ENCODE results near the gene ACCSL. TPM values are rescaled to one million over a fixed set of nuclear protein-coding genes. Genes with fewer than 3 reads are reported as not detected.

The ACCSL gene
- polyA plus RNA-seq, 1 donor (not counting 4 experiments of a cell fraction or from before 2014, with no cell fraction given), result not detected

DNA sequence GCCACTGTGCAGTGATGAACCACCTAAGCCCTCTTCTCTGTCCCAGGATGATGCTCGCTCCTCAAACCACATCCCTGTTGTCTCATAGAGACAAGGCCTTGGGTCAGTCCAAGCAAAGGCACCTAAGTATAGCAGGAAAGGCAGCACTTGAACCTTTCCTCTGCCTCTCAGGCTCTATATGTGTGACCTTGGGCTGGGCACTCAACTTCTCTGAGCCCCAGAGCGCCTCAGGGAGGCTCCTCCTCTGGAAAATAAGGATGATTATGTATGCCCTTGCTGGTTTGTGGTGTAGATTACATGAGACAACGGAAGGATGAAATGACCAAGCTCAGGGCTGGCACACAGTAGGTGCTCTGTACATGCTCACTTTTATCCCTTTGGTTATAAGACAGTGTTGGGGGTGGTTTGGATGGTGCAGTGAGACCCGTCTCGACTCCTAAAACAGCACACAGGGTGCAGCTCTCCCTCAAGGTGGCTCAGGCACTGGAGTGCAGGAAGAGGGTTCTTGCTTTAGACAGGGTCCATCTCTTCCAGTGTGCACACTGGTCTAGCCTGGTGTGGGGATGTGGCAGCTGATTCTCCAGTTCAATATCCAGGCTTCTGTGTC is 40.2 kb upstream of the ACCSL start:
- Histone ChIP-seq H3K27me3 (ENCODE audit: control insufficient read depth, extremely low read depth, insufficient read depth, low read length) (peaks cover 10% of the 10 kb centered on the region), H3K9me1 (ENCODE audit: control insufficient read depth, extremely low read depth, insufficient read depth, low read length) (no peaks in the 10 kb centered on the region), H4K20me1 (ENCODE audit: control insufficient read depth, extremely low read depth, insufficient read depth, low read length) (no peaks in the 10 kb centered on the region), H3K9me3 (ENCODE audit: control insufficient read depth, low read depth, low read length) (no peaks in the 10 kb centered on the region), H3K4me3 (ENCODE audit: control insufficient read depth in 2 of 3, extremely low read depth in 1 of 3, insufficient read depth in 2 of 3, low read depth in 1 of 3, low read length in 3 of 3) (no peak overlapping the region), H3K27ac (ENCODE audit: control insufficient read depth, insufficient read depth, low read length) (no peak overlapping the region), H3K36me3 (ENCODE audit: control insufficient read depth in 2 of 2, extremely low read depth in 1 of 2, insufficient read depth in 2 of 2, low read length in 2 of 2) (no peaks in the 10 kb centered on the region), H3K4me2 (ENCODE audit: control insufficient read depth, extremely low read depth, insufficient read depth, low read depth, low read length) (no peak overlapping the region), H2AFZ (ENCODE audit: control insufficient read depth, low read length) (no peak overlapping the region), H3K79me2 (ENCODE audit: control insufficient read depth, insufficient read depth, low read length) (no peaks in the 10 kb centered on the region), H3K4me1 (ENCODE audit: control insufficient read depth, extremely low read depth, insufficient read depth, low read length) (no peaks in the 10 kb centered on the region), H3K9ac (ENCODE audit: control insufficient read depth, extremely low read depth, insufficient read depth, low read length) (no peak overlapping the region)
- FAIRE-seq (no peak), DNase-seq (ENCODE audit: low read depth, low spot score) (no peak)
- TF ChIP-seq, protein P1, sequence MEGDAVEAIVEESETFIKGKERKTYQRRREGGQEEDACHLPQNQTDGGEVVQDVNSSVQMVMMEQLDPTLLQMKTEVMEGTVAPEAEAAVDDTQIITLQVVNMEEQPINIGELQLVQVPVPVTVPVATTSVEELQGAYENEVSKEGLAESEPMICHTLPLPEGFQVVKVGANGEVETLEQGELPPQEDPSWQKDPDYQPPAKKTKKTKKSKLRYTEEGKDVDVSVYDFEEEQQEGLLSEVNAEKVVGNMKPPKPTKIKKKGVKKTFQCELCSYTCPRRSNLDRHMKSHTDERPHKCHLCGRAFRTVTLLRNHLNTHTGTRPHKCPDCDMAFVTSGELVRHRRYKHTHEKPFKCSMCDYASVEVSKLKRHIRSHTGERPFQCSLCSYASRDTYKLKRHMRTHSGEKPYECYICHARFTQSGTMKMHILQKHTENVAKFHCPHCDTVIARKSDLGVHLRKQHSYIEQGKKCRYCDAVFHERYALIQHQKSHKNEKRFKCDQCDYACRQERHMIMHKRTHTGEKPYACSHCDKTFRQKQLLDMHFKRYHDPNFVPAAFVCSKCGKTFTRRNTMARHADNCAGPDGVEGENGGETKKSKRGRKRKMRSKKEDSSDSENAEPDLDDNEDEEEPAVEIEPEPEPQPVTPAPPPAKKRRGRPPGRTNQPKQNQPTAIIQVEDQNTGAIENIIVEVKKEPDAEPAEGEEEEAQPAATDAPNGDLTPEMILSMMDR (optimal IDR thresholded peaks at IDR 0.05 in 1 of 3, IDR thresholded peaks at IDR 0.05 in 1 of 3, conservative IDR thresholded peaks at IDR 0.05 in 1 of 3; ENCODE audit: extremely low read depth in 1 of 3, insufficient read depth in 2 of 3, low read length in 3 of 3), result no peak
- no peak for TF ChIP-seq EZH2 (IDR thresholded peaks at IDR 0.05; ENCODE audit: low read length)
- dilution Hi-C loops (cut with MboI; ENCODE audit: extremely low pct_ligation_motif_present, low sequenced_read_pairs), result no loop called here

DNA sequence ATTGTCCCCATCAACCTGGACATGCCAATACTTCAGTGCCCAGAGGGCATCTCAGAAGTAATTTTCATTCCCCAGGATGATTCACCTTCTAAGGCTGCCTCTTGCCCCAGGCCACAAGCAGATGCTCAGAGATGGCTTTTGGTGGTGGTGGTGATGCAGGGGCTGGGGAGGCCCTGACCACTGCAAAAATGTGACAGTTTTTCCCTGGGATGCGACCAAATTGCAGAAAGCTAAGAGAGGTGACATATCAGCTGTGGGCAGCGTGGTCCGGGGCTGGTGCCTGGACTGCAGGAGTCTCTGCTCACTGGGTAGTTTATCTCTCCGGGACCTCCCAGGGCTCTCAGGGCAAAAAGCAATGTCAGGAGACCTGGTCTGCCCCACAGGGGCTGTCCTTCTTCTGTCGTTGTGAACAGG is 39.7 kb upstream of the ACCSL start:
- no peak overlapping the region for H3K4me2 ChIP-seq (ENCODE audit: control insufficient read depth, extremely low read depth, insufficient read depth, low read depth, low read length)
- dilution Hi-C loops (cut with MboI; ENCODE audit: extremely low pct_ligation_motif_present, low sequenced_read_pairs), result no loop called here
- no peaks in the 10 kb centered on the region for H3K9me1 ChIP-seq (ENCODE audit: control insufficient read depth, extremely low read depth, insufficient read depth, low read length)
- H3K27ac ChIP-seq (ENCODE audit: control insufficient read depth, insufficient read depth, low read length), result no peak overlapping the region
- no peak overlapping the region for H3K4me3 ChIP-seq (ENCODE audit: control insufficient read depth in 2 of 3, extremely low read depth in 1 of 3, insufficient read depth in 2 of 3, low read depth in 1 of 3, low read length in 3 of 3)
- peaks cover 10% of the 10 kb centered on the region for H3K27me3 ChIP-seq (ENCODE audit: control insufficient read depth, extremely low read depth, insufficient read depth, low read length)
- TF ChIP-seq, protein P1 (optimal IDR thresholded peaks at IDR 0.05 in 1 of 3, IDR thresholded peaks at IDR 0.05 in 1 of 3, conservative IDR thresholded peaks at IDR 0.05 in 1 of 3; ENCODE audit: extremely low read depth in 1 of 3, insufficient read depth in 2 of 3, low read length in 3 of 3), result no peak
- TF ChIP-seq EZH2 (IDR thresholded peaks at IDR 0.05; ENCODE audit: low read length), result no peak
- no peaks in the 10 kb centered on the region for H3K9me3 ChIP-seq (ENCODE audit: control insufficient read depth, low read depth, low read length)
- H4K20me1 ChIP-seq (ENCODE audit: control insufficient read depth, extremely low read depth, insufficient read depth, low read length), result no peaks in the 10 kb centered on the region
- H3K9ac ChIP-seq (ENCODE audit: control insufficient read depth, extremely low read depth, insufficient read depth, low read length), result no peak overlapping the region
- H2AFZ ChIP-seq (ENCODE audit: control insufficient read depth, low read length), result no peak overlapping the region
- no peak for DNase-seq (ENCODE audit: low read depth, low spot score)
- H3K36me3 ChIP-seq (ENCODE audit: control insufficient read depth in 2 of 2, extremely low read depth in 1 of 2, insufficient read depth in 2 of 2, low read length in 2 of 2), result no peaks in the 10 kb centered on the region
- no peak for FAIRE-seq
- H3K79me2 ChIP-seq (ENCODE audit: control insufficient read depth, insufficient read depth, low read length), result no peaks in the 10 kb centered on the region
- H3K4me1 ChIP-seq (ENCODE audit: control insufficient read depth, extremely low read depth, insufficient read depth, low read length), result no peaks in the 10 kb centered on the region
